HepG2 (cell line): ENCODE results near the gene GTF3C5. TPM values are rescaled to one million over a fixed set of nuclear protein-coding genes. Genes with fewer than 3 reads are reported as not detected.

Experiments
- ATAC-seq: fragments of 200-7000 bp; cut with Tn5 transposase; 3 replicates; pipeline ENCODE4 v1.9.1; 2020; ENCODE audit warnings: mild to moderate bottlenecking, moderate library complexity
- BruUV-seq: library from RNA; stranded (reverse); fragments of 400-500 nt; replicated peaks from 2 replicates; lab custom pipeline; 2021; lab: Mats Ljungman, UMichigan
- CTCF ChIA-PET: fragments of 300-600 bp; formaldehyde crosslinking; extraction: SDS; loops from one replicate; lab custom pipeline; 2021; ENCODE audit warnings: low total read pairs, inconsistent platforms, low intra/inter-chr PET ratio; lab: Yijun Ruan, JAX
- POLR2A ChIA-PET: fragments of 350-600 bp; sonication (Branson Sonifier 250); formaldehyde crosslinking; loops from one replicate; lab custom pipeline; 2020; ENCODE audit warnings: antibody characterized with exemption, inconsistent platforms; lab: Yijun Ruan, JAX
- DNase-seq: peaks from one replicate; pipeline ENCODE4 v3.0.0-alpha.2; 2015; ENCODE audit warnings: low spot score
- FAIRE-seq: peaks from 3 replicates; lab custom pipeline; 2011; peaks lifted over from hg19 to GRCh38; lab: Jason Lieb, UNC
- H2AFZ ChIP-seq: one replicate; pipeline ENCODE4 v1.6.1; 2011; ENCODE audit warnings: low read length, inconsistent platforms
- H3K27ac ChIP-seq: fragments of 300-600 bp; 3 replicates; pipeline ENCODE4 v1.8.0; 2011; ENCODE audit warnings: mixed run types, mild to moderate bottlenecking, mixed read lengths, low read length, inconsistent platforms; ENCODE audit not compliant: insufficient read depth; ENCODE audit errors: extremely low read length
- H3K27me3 ChIP-seq, 2 experiments: fragments of 200-600 bp in 1 of 2; 2 replicates in 1 of 2; 3 replicates in 1 of 2; pipeline versions ENCODE4 v1.6.0 to v1.8.0; 2011; ENCODE audit warnings: low read length in 2 of 2, mild to moderate bottlenecking in 2 of 2, moderate library complexity in 2 of 2, inconsistent platforms in 1 of 2; ENCODE audit not compliant: insufficient read depth in 2 of 2, control insufficient read depth in 1 of 2
- H3K36me3 ChIP-seq, 2 experiments: fragments of 200-600 bp in 1 of 2; replicated peaks in 1 of 2; 2 replicates in 1 of 2; 3 replicates in 1 of 2; pipeline versions ENCODE4 v1.5.1 to v1.8.0; 2011; ENCODE audit warnings: low read length in 2 of 2, inconsistent platforms in 1 of 2; ENCODE audit not compliant: insufficient read depth in 2 of 2, control insufficient read depth in 1 of 2
- H3K4me1 ChIP-seq: 2 replicates; pipeline ENCODE4 v1.5.1; 2012; ENCODE audit warnings: low read length, inconsistent platforms; ENCODE audit not compliant: insufficient read depth
- H3K4me2 ChIP-seq: 2 replicates; pipeline ENCODE4 v1.6.0; 2011; ENCODE audit warnings: low read depth, low read length, inconsistent platforms
- H3K4me3 ChIP-seq, 3 experiments: fragments of 200-600 bp in 1 of 3; sonication (generic), shearing (Covaris generic) in 1 of 3; replicated peaks in 1 of 3; 2 replicates each; pipeline ENCODE4 v1.5.1; 2011 to 2016; ENCODE audit warnings: low read length in 3 of 3, inconsistent platforms in 2 of 3, low read depth in 2 of 3, mild to moderate bottlenecking in 2 of 3, control low read depth in 1 of 3, mixed read lengths in 1 of 3; ENCODE audit not compliant: insufficient read depth in 1 of 3
- H3K79me2 ChIP-seq: one replicate; pipeline ENCODE4 v1.6.1; 2011; ENCODE audit warnings: low read length, inconsistent platforms; ENCODE audit not compliant: insufficient read depth
- H3K9ac ChIP-seq: 2 replicates; pipeline ENCODE4 v1.6.0; 2011; ENCODE audit warnings: mild to moderate bottlenecking, low read depth, low read length, inconsistent platforms; ENCODE audit not compliant: insufficient read depth
- H3K9me3 ChIP-seq: 2 replicates; pipeline ENCODE4 v1.5.1; 2012; ENCODE audit warnings: mild to moderate bottlenecking, low read length
- H4K20me1 ChIP-seq: 2 replicates; pipeline ENCODE4 v1.6.0; 2011; ENCODE audit warnings: inconsistent platforms, mild to moderate bottlenecking, low read length, moderate library complexity; ENCODE audit not compliant: insufficient read depth
- BORCS8-MEF2B ChIP-seq: sonication (generic); formaldehyde crosslinking; IDR thresholded peaks from 2 replicates; pipeline ENCODE4 v1.8.0; 2022; ENCODE audit warnings: mild to moderate bottlenecking, missing genetic modification reagents
- CC2D1A ChIP-seq: sonication (generic); formaldehyde crosslinking; IDR thresholded peaks from 2 replicates; pipeline ENCODE4 v1.8.1; 2023; ENCODE audit warnings: mild to moderate bottlenecking, missing genetic modification reagents
- ELF4 ChIP-seq: sonication (generic); formaldehyde crosslinking; IDR thresholded peaks from 2 replicates; pipeline ENCODE4 v1.5.0; 2020; ENCODE audit warnings: missing genetic modification reagents, mild to moderate bottlenecking, moderate library complexity, borderline replicate concordance
- FOXO1 ChIP-seq: sonication (generic); formaldehyde crosslinking; IDR thresholded peaks from 2 replicates; pipeline ENCODE4 v1.4.0; 2020; ENCODE audit warnings: missing genetic modification reagents
- NFKBIZ ChIP-seq: IDR thresholded peaks from 2 replicates; pipeline ENCODE4 v1.6.1; 2018; ENCODE audit warnings: missing genetic modification reagents, missing compliant biosample characterization
- PHF5A ChIP-seq: IDR thresholded peaks from one replicate; pipeline ENCODE4 v1.6.1; 2018; ENCODE audit warnings: low read depth, missing genetic modification reagents; ENCODE audit not compliant: unreplicated experiment
- RFXANK ChIP-seq: IDR thresholded peaks from 2 replicates; pipeline ENCODE4 v1.6.1; 2016
- TGIF2 ChIP-seq: IDR thresholded peaks from 2 replicates; pipeline ENCODE4 v1.6.1; 2016; ENCODE audit warnings: control low read depth, missing compliant biosample characterization
- WGBS: methylation state at CpG from one replicate; pipeline ENCODE4 v1.1.6; 2017; ENCODE audit warnings: low lambda C conversion rate; 5-methylcytosine and 5-hydroxymethylcytosine counted together
- in situ Hi-C: cut with HindIII; loops from 2 replicates; pipeline ENCODE4 v1.10.0; 2017; ENCODE audit warnings: low pct_unique_long_range_greater_than_20kb; ENCODE audit not compliant: extremely low pct_ligation_motif_present
- intact Hi-C: fragments of 100-400 bp; cut with micrococcal nuclease; formaldehyde crosslinking; loops from one replicate; pipeline ENCODE4 v1.10.0; 2022; ENCODE audit not compliant: unreplicated experiment
- polyA plus RNA-seq, 8 experiments: library from polyadenylated mRNA; depleted of rRNA in 3 of 8; stranded (reverse) in 7 of 8; unstranded in 1 of 8; fragments of >200 nt; fragmentation: Illumina TruSeq in 4 of 8; extraction: Trizol in 4 of 8; gene quantifications; 2 replicates each; pipeline versions ENCODE4 v1.2.1 to v1.2.3, GENCODE V29; 2011 to 2016; ENCODE audit warnings: low read depth in 4 of 8, missing spikeins in 1 of 8, mixed read lengths in 1 of 8; ENCODE audit not compliant: insufficient read depth in 1 of 8
- total RNA-seq, 5 experiments: library from RNA; depleted of rRNA; stranded (reverse); fragments of >200 nt; fragmentation: Illumina TruSeq; extraction: Trizol; gene quantifications; 2 replicates each; pipeline ENCODE4 v1.2.3, GENCODE V29; 2016; ENCODE audit warnings: low read depth in 1 of 5

Gene GTF3C5
- total and polyA plus RNA-seq, 2 of the 13 experiments (the other 11 are each of a cell fraction or from before 2014, with no cell fraction given): 66.9 to 92.6 TPM

DNA sequence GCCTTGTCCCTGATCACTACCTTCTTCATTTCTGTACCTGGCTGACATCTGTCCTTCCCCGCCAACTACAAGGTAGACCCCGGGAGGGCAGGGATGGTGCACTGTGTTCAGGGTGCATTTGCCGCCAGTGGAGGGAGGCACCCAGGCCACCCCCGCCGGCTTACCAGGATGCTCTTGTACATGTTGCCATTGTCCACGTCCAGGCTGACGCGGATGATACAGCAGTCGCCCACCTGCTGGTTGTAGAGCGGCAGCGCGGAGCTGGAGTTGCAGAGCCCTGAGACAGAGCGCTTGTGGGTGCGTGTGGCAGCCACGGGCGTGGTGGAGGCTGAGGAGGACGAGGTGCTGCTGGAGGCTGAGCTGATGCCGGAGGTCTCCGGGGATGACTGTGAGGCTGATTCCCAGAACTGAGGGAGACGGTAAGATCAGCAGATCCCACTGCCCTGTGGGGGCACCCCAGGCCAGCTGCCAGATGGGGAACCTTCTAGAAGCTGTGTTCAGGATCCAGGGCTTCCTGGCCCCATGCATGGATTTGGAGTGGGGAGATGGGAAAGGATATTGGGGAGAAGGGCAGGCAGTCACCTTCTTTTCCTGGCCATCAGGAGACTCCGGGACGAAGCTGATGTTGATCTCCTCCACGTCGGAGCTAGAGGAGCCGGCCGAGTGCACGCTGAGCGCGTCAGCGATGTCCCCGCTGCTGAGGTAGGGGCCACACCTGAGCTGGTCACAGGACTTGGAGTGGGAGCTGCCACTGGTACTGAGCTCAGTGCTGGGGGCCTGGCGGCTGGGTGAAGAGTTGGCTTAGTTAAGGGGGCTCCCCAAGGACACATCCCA is 70.8 kb downstream of the GTF3C5 start:
- Histone ChIP-seq H3K4me2 (no peak overlapping the region), H3K4me3 (no peak overlapping the region), H3K9ac (no peak overlapping the region), H2AFZ (no peak overlapping the region), H4K20me1 (peaks cover 4% of the 10 kb centered on the region; the same call in 1 of the 2 replicates), H3K36me3 (peaks cover 23 to 55% of the 10 kb centered on the region in 2 experiments; a peak in 4 of 5 replicates), H3K27me3 (no peaks in the 10 kb centered on the region), H3K79me2 (no peaks in the 10 kb centered on the region), H3K4me1 (no peaks in the 10 kb centered on the region), H3K9me3 (no peaks in the 10 kb centered on the region), H3K27ac (no peak overlapping the region)
- TF ChIP-seq FOXO1: no peak
- TF ChIP-seq TGIF2 (CRISPR knock-in tag): no peak
- TF ChIP-seq NFKBIZ (CRISPR knock-in tag): no peak
- TF ChIP-seq BORCS8-MEF2B: no peak
- TF ChIP-seq CC2D1A (CRISPR knock-in tag): no peak
- no peak for TF ChIP-seq PHF5A
- no peak for TF ChIP-seq ELF4
- TF ChIP-seq RFXANK: no peak
- no peak for ATAC-seq
- no peak for FAIRE-seq
- POLR2A ChIA-PET: interaction anchor here (1.0 kb wide), 1 partner anchor 71 kb away, joined by 4 read pairs; the partner anchor contains the start of gene GTF3C5
- 93% methylated on average over 29 of the region's 32 CpGs for WGBS
- CTCF ChIA-PET: interaction anchor here (5.1 kb wide), 1 partner anchor 45 kb away, joined by 70 read pairs; no protein-coding TSS in a partner anchor
- DNase-seq: no peak
- intact Hi-C loops (no loop called here), in situ Hi-C loops (no loop called here)
- BruUV-seq: no TSS peak
